Right lung (tissue), 5 donors: ENCODE measurements around the gene LDAH. TPM values are rescaled to one million over a fixed set of nuclear protein-coding genes. Genes with fewer than 3 reads are reported as not detected.

Source experiments
- DNase-seq, 2 donors: peaks; one replicate each; pipeline ENCODE4 v3.0.0-alpha.2; 2013
- polyA plus RNA-seq, 5 donors: library from polyadenylated mRNA; unstranded; fragments of 120-200 nt; gene quantifications; one replicate each; pipeline versions ENCODE4 v1.2.1 to v1.2.3, GENCODE V29; 2013; ENCODE audit warnings: inconsistent platforms in 1 of 5, low replicate concordance in 1 of 5; ENCODE audit not compliant: insufficient read length in 5 of 5, insufficient read depth in 1 of 5

LDAH gene
- polyA plus RNA-seq, 5 donors: 17.9 to 27.3 (median 25.0) TPM

DNA sequence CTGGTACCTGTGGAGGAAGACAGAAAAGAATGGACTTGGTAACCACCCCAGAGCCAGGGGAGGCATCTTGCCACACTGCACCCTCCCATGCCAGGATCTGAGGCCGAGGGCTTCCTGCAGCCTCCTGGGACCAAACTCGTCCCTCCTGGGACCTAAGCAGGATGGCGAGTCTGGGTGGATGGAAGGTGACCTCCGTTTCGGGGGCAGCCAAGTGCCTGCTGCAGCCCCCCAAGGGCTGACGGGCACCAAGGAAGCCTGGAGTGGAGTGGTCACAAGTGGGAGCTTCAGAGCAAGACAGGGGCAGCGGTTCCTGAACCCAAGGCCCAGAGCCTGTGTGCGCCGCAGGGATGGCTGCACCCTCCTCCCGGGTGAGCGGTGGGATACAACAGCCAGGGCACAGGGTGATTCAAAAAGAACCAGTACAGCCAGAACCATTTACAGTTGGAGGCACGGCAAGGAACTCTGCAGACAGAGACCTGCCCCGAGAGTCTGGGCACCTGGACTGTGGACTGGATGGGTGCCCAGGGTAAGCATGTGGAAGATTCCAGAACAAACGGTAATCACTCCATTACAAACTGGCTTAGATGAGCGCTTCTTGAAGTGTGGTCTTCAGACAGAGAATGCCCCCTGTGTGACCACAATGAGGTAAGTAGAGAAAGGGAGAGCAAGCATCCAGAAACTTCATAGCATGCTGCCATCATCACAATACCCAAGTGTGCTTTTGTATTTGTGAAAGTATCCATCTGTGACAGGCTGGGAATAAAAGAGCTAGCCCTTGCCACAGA lies 184.1 kb downstream of the LDAH start:
- DNase-seq: no peak

GRCh38 chr2:20638014-20638413 lies 184.9 kb downstream of the LDAH start:
- no peak for DNase-seq

- DNase-seq: no peak
Measured at GRCh38 chr2:20637147-20637546, 185.8 kb downstream of the LDAH start.

DNA sequence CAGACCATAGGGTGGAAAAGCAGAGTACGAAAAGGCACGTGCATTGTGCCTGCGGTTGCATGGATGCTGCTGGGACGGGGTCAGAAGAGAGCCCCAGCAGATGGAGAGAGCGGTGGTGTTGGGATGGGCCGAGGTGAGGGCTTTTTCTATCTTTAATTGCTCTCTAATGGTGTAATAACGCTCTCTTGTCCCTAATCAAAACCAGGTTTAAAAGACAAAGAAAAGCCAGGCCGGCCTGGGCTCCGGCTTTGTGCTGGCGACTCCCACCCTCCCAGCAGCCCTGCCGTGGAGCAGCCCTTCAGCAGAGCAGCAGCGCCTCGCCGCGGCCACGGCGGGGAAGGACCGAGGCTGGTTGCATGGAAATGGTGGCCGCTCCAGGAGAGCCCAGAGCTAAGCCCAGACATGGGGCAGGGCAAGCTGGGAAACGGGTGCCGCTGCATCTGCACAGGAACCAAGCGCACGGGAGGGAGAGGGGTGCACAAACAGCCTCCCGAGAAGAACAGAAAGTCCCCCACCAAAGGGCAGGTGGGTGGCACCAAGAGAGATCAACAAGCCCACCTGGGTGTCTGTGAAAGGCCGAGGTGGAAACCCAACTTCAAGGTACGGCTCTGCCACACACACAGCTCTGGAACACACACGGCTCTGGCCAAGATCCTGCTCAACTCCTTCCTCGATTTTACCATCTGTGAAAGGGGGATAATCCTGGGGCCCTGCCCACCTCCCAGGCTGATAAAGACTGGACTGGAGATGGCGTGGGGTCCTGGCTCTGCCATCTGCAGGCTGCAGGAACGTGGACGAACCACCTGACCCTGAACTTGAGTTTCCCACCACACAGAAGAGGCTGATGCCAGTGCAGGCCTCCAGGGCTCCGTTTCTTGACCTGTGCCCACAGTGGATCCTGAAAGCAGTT lies 187.0 kb downstream of the LDAH start:
- DNase-seq: peak in 1 of 2 donors; percentile 84

DNA sequence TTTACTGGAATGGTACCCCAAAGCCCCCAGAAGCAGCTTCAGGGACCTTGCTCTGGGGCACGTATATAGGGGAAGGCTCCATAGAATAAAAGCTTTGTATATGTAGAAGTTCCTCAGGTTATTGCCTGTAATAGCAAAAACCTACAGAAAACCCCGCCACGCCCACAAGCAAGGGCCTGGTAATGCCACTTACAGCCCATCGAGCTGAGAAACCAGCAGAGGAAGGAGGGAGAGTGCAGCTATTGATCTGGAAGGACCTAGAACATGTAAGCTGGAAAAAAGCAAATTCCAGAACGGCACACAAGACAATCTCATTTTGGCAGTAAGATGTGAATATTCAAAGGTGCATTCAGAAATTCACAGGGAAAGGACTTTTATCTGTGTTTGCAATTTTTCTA lies 187.8 kb downstream of the LDAH start:
- no peak for DNase-seq

DNA sequence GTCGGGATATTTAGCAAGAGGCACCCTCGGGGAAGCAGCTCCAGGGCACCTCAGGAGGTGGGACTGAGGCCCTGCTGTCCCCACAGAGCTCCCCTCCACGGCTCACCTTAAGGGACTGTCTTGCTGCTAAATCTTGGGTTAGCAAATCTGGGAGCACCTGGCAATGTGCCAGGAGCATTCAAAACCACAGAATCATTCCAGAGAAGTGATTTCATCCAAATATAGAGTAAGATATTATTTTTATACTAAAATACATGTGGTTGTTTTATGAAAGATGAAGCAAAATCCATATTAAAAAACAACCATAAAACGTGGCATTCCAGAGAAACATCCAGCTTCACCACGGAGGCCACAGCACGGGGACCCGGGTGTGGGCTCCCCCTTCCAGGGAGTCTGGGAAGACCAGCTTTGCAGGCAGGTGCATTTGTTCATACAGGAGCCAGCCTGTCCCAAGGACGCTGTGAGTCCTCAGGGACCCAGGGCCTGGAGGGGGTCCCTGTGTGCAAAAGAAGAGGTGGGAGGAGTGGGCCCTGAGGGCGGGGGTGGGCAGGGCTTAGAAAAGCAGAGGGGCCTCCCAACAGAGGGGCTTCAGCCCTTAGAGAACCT lies 188.3 kb downstream of the LDAH start:
- DNase-seq: no peak

Other genes starting within 250 kb of the LDAH start
- 10 to 100 TPM; 10.8 to 15.2 (median 13.0) TPM for gene HS1BP3, start 172.0 kb downstream of the LDAH start, polyA plus RNA-seq
- under 1 TPM; 0.16 to 0.40 (median 0.36) TPM for gene GDF7, start 156.0 kb downstream of the LDAH start, polyA plus RNA-seq
- gene APOB, start 221.0 kb upstream of the LDAH start, polyA plus RNA-seq: 10 to 100 TPM in 1 of 5 donors, under 1 TPM in 4; 0.03 to 11.2 (median 0.06) TPM